Erythroblast (primary cell): ENCODE measurements around the gene UBE2H.

ENCODE experiments used
- GATA1 ChIP-seq: IDR thresholded peaks from 2 replicates; pipeline ENCODE4 v1.6.1; 2011; ENCODE audit warnings: low read depth, mild to moderate bottlenecking, control low read depth, low read length, moderate library complexity
- POLR2A ChIP-seq: IDR thresholded peaks from 2 replicates; pipeline ENCODE4 v1.6.1; 2011; ENCODE audit warnings: mild to moderate bottlenecking, low read length

DNA sequence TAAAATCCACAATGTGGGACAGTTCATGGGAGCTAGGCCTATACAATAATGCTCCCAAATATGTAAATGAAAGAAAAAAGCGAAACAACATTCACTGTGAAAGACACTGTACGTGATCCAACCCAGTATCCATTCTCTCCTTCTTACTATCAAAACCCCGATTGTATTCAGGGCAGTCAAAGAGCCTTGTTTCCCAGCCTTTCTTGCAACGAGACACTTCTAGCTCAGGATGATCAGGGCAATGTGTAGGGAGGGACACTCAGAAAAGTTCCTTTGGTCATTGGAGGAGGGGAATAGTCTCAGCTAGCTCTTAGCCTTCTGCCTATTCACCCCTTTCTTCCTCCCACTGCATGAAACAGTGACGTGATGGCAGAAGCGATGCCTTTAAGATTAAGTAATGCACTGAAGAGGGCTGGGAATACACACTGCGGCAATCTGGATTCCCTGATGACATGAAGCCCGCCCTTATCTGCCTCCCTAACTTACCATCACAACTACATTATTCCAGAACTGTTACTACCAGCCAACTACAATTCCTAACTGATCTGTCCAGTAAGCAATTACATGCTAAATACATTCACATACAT is 27.3 kb downstream of the UBE2H start:
- TF ChIP-seq POLR2A (no peak), GATA1 (no peak)
